ENCODE data around the gene CHI3L1.

Gene CHI3L1

DNA sequence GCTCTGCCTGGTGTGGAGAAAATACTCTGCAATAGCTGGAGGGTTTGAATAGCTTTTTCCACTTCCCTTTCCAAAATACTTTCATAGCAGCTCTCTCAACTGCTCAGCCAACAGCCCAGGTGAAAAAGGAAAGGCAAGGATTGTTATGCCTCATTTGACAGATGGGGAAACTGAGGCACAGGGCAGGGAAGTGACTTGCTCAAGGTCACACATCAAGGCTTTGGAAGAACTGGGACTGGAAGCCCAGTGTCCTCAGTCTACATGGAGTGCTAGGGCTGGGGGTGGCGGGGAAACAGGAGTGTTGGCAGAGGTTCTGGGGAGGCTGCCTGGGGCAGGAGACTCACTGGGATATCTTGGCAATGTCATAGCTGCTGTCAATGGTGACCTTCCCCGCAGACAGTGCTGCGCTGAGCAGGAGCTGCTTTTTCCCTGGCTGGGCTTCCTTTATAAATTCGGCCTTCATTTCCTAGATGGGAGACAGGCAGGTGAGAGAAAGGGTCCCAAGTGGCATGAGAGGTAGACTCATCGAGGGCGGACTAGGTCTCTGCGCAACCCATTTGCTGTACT, 4.0 kb downstream of the CHI3L1 start:
- H3K9ac ChIP-seq (ENCODE audit: insufficient read length, low read depth): no peak overlapping the region
- peaks cover 38% of the 10 kb centered on the region for H3K4me1 ChIP-seq (ENCODE audit: insufficient read depth, insufficient read length)
- DNase-seq (ENCODE audit: low read depth, low spot score): no peak

GRCh38 chr1:203181586-203182386, 4.7 kb downstream of the CHI3L1 start:
- no peak overlapping the region for H3K4me3 ChIP-seq (ENCODE audit: insufficient read length, low read depth)
- no peaks in the 10 kb centered on the region for H3K27me3 ChIP-seq (ENCODE audit: insufficient read depth, insufficient read length)
- H3K36me3 ChIP-seq (ENCODE audit: insufficient read depth, insufficient read length, low read length): no peaks in the 10 kb centered on the region
- H3K4me1 ChIP-seq (ENCODE audit: insufficient read depth, insufficient read length): peaks cover 35% of the 10 kb centered on the region
- H3K9ac ChIP-seq (ENCODE audit: insufficient read length, low read depth): no peak overlapping the region
- DNase-seq (ENCODE audit: low read depth, low spot score): no peak
- no peaks in the 10 kb centered on the region for H3K9me3 ChIP-seq (ENCODE audit: insufficient read depth, low read length)
- no peak for TF ChIP-seq ZNF274 (IDR thresholded peaks at IDR 0.05; ENCODE audit: low read depth, low read length)
- no peak for TF ChIP-seq SUZ12 (IDR thresholded peaks at IDR 0.05; ENCODE audit: extremely low read depth, insufficient read depth, insufficient read length)
- TF ChIP-seq YY1 (IDR thresholded peaks at IDR 0.05; ENCODE audit: insufficient read depth, insufficient read length): no peak

More for the DNA sequence above, 4.0 kb downstream of the CHI3L1 start:
- Histone ChIP-seq H3K27me3 (ENCODE audit: insufficient read depth, insufficient read length) (no peaks in the 10 kb centered on the region), H3K36me3 (ENCODE audit: insufficient read depth, insufficient read length, low read length) (no peaks in the 10 kb centered on the region), H3K4me3 (ENCODE audit: insufficient read length, low read depth) (no peak overlapping the region), H3K9me3 (ENCODE audit: insufficient read depth, low read length) (no peaks in the 10 kb centered on the region)
- TF ChIP-seq ZNF274 (IDR thresholded peaks at IDR 0.05; ENCODE audit: low read depth, low read length): no peak
- no peak for TF ChIP-seq YY1 (IDR thresholded peaks at IDR 0.05; ENCODE audit: insufficient read depth, insufficient read length)
- no peak for TF ChIP-seq SUZ12 (IDR thresholded peaks at IDR 0.05; ENCODE audit: extremely low read depth, insufficient read depth, insufficient read length)

- no peak overlapping the region for H3K9ac ChIP-seq (ENCODE audit: insufficient read length, low read depth)
- no peak overlapping the region for H3K4me3 ChIP-seq (ENCODE audit: insufficient read length, low read depth)
- H3K27me3 ChIP-seq (ENCODE audit: insufficient read depth, insufficient read length): no peaks in the 10 kb centered on the region
- no peaks in the 10 kb centered on the region for H3K36me3 ChIP-seq (ENCODE audit: insufficient read depth, insufficient read length, low read length)
- peaks cover 29% of the 10 kb centered on the region for H3K4me1 ChIP-seq (ENCODE audit: insufficient read depth, insufficient read length)
- no peak for TF ChIP-seq ZNF274 (IDR thresholded peaks at IDR 0.05; ENCODE audit: low read depth, low read length)
- no peak for TF ChIP-seq SUZ12 (IDR thresholded peaks at IDR 0.05; ENCODE audit: extremely low read depth, insufficient read depth, insufficient read length)
- TF ChIP-seq YY1 (IDR thresholded peaks at IDR 0.05; ENCODE audit: insufficient read depth, insufficient read length): no peak
- no peaks in the 10 kb centered on the region for H3K9me3 ChIP-seq (ENCODE audit: insufficient read depth, low read length)
- no peak for DNase-seq (ENCODE audit: low read depth, low spot score)
Observed at GRCh38 chr1:203180611-203181330, 5.7 kb downstream of the CHI3L1 start.

- H3K4me1 ChIP-seq (ENCODE audit: insufficient read depth, insufficient read length): peaks cover 26% of the 10 kb centered on the region
- no peak for DNase-seq (ENCODE audit: low read depth, low spot score)
- H3K4me3 ChIP-seq (ENCODE audit: insufficient read length, low read depth): no peak overlapping the region
- no peaks in the 10 kb centered on the region for H3K27me3 ChIP-seq (ENCODE audit: insufficient read depth, insufficient read length)
- TF ChIP-seq YY1 (IDR thresholded peaks at IDR 0.05; ENCODE audit: insufficient read depth, insufficient read length): no peak
- TF ChIP-seq ZNF274 (IDR thresholded peaks at IDR 0.05; ENCODE audit: low read depth, low read length): no peak
- TF ChIP-seq SUZ12 (IDR thresholded peaks at IDR 0.05; ENCODE audit: extremely low read depth, insufficient read depth, insufficient read length): no peak
- H3K36me3 ChIP-seq (ENCODE audit: insufficient read depth, insufficient read length, low read length): no peaks in the 10 kb centered on the region
- no peak overlapping the region for H3K9ac ChIP-seq (ENCODE audit: insufficient read length, low read depth)
- H3K9me3 ChIP-seq (ENCODE audit: insufficient read depth, low read length): no peaks in the 10 kb centered on the region
Observed at GRCh38 chr1:203179667-203180005, 6.9 kb downstream of the CHI3L1 start.

DNA sequence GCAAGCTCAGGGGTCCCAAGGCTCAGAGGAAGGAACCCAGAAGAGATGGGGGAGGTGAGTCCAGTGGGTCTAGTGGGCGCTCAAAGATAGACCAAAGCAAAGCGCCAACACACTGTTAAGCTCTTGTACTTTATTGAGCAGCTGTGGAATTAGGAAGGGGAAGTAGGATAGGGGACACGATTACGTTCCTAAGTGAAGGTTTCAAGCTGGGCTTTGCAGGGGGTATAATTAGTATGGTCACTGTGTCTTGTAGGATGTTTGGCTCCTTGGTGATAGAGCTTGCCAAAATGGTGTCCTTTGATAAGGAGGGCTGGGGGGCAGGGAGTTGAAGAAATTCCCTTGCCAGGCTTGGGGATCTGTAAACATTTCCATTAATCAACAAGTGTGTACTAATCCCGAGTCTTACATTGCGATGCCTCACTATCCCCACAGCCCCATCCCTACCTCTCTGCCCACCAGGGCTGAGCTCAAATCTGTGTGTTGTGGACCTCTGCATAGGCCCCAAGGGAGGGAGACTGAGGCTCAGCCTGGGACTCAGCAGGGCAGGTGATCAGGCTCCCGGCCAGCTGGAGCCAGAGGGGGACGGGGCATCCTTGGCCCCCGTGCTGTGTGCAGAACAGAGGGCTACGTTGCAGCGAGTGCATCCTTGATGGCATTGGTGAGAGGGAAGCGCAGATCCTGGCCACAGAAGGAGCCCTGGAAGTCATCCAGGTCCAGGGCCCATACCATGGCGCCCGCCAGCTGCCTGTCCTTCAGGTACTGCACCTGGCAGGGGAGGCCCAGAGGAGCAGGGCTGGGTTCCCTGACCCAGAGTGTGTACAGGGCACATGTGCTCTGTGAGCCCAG, 7.5 kb downstream of the CHI3L1 start:
- no peaks in the 10 kb centered on the region for H3K36me3 ChIP-seq (ENCODE audit: insufficient read depth, insufficient read length, low read length)
- no peaks in the 10 kb centered on the region for H3K27me3 ChIP-seq (ENCODE audit: insufficient read depth, insufficient read length)

DNA sequence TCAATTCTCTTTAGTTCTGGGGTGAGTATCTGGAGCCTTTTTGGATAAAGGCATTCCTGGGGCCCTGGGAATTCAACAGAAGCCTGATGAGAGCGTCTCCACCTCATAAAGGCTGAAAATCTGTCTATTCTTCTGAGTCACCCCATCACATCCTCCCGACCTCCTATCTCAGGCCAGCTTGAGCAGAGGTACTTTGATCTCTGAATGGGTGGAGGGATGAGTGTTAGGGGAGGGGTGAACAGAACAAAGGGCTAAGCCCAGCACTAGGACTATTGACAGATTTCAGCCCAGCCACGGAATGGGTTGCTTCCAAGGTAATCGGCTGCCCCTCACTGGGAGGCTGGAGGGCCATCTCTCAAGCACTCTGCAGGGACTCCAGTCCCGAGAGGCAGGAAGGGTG, 8.4 kb downstream of the CHI3L1 start:
- no peaks in the 10 kb centered on the region for H3K27me3 ChIP-seq (ENCODE audit: insufficient read depth, insufficient read length)
- TF ChIP-seq ZNF274 (IDR thresholded peaks at IDR 0.05; ENCODE audit: low read depth, low read length) (no peak), SUZ12 (IDR thresholded peaks at IDR 0.05; ENCODE audit: extremely low read depth, insufficient read depth, insufficient read length) (no peak), YY1 (IDR thresholded peaks at IDR 0.05; ENCODE audit: insufficient read depth, insufficient read length) (no peak)
- H3K4me1 ChIP-seq (ENCODE audit: insufficient read depth, insufficient read length): peaks cover 37% of the 10 kb centered on the region
- no peak overlapping the region for H3K9ac ChIP-seq (ENCODE audit: insufficient read length, low read depth)
- peak; percentile 95 for DNase-seq (ENCODE audit: low read depth, low spot score)
- H3K36me3 ChIP-seq (ENCODE audit: insufficient read depth, insufficient read length, low read length): no peaks in the 10 kb centered on the region
- H3K9me3 ChIP-seq (ENCODE audit: insufficient read depth, low read length): no peaks in the 10 kb centered on the region
- H3K4me3 ChIP-seq (ENCODE audit: insufficient read length, low read depth): no peak overlapping the region

More for the DNA sequence above, 7.5 kb downstream of the CHI3L1 start:
- no peak for DNase-seq (ENCODE audit: low read depth, low spot score)
- TF ChIP-seq ZNF274 (IDR thresholded peaks at IDR 0.05; ENCODE audit: low read depth, low read length): no peak
- no peak for TF ChIP-seq SUZ12 (IDR thresholded peaks at IDR 0.05; ENCODE audit: extremely low read depth, insufficient read depth, insufficient read length)
- no peak for TF ChIP-seq YY1 (IDR thresholded peaks at IDR 0.05; ENCODE audit: insufficient read depth, insufficient read length)
- Histone ChIP-seq H3K4me3 (ENCODE audit: insufficient read length, low read depth) (no peak overlapping the region), H3K4me1 (ENCODE audit: insufficient read depth, insufficient read length) (peaks cover 30% of the 10 kb centered on the region), H3K9ac (ENCODE audit: insufficient read length, low read depth) (no peak overlapping the region), H3K9me3 (ENCODE audit: insufficient read depth, low read length) (no peaks in the 10 kb centered on the region)
